Left hindlimb (tissue), 1 donor: Measurements from ENCODE around the gene DDI2.
"Not testable (repeated sequence)": the region's sequence is repeated elsewhere in the genome, so short reads cannot be mapped to it uniquely, and the experiment has no call there.

Experiments
- DNase-seq: peaks from one replicate; pipeline ENCODE4 v3.0.0-alpha.2; 2018

Gene DDI2

GRCh38 chr1:15637826-15638225 is 20.6 kb downstream of the DDI2 start:
- no peak for DNase-seq

- no peak for DNase-seq
Observed at GRCh38 chr1:15639262-15639661, 22.0 kb downstream of the DDI2 start.

- DNase-seq = no peak
Observed at GRCh38 chr1:15639931-15640330, 22.7 kb downstream of the DDI2 start.

- DNase-seq = no peak
Observed at GRCh38 chr1:15640667-15641066, 23.4 kb downstream of the DDI2 start.

GRCh38 chr1:15649937-15650336 is 32.7 kb downstream of the DDI2 start:
- no peak for DNase-seq

- no peak for DNase-seq
Observed at GRCh38 chr1:15650433-15650832, 33.2 kb downstream of the DDI2 start.

- not testable (repeated sequence) for DNase-seq
Observed at GRCh38 chr1:15652130-15652529, 34.9 kb downstream of the DDI2 start.

- DNase-seq = no peak
Observed at GRCh38 chr1:15654091-15654690, 36.9 kb downstream of the DDI2 start.

GRCh38 chr1:15656464-15656863 is 39.2 kb downstream of the DDI2 start:
- DNase-seq = no peak

- DNase-seq = no peak
Observed at GRCh38 chr1:15657021-15657420, 39.8 kb downstream of the DDI2 start.

- DNase-seq = no peak
Observed at GRCh38 chr1:15660151-15660550, 42.9 kb downstream of the DDI2 start.

GRCh38 chr1:15662477-15662876 is 45.2 kb downstream of the DDI2 start:
- DNase-seq = no peak

- DNase-seq = no peak
Observed at GRCh38 chr1:15663925-15664324, 46.7 kb downstream of the DDI2 start.

GRCh38 chr1:15667362-15667761 is 50.1 kb downstream of the DDI2 start:
- DNase-seq = no peak

GRCh38 chr1:15668089-15668754 is 51.0 kb downstream of the DDI2 start:
- no peak for DNase-seq

- no peak for DNase-seq
Observed at GRCh38 chr1:15669074-15669473, 51.8 kb downstream of the DDI2 start.

GRCh38 chr1:15669864-15670263 is 52.6 kb downstream of the DDI2 start:
- no peak for DNase-seq

GRCh38 chr1:15671430-15671829 is 54.2 kb downstream of the DDI2 start:
- DNase-seq = no peak

- no peak for DNase-seq
Observed at GRCh38 chr1:15674386-15675159, 57.3 kb downstream of the DDI2 start.

- DNase-seq = no peak
Observed at GRCh38 chr1:15676010-15676409, 58.8 kb downstream of the DDI2 start.

- no peak for DNase-seq
Observed at GRCh38 chr1:15676688-15677661, 59.7 kb downstream of the DDI2 start.

GRCh38 chr1:15678578-15678977 is 61.3 kb downstream of the DDI2 start:
- DNase-seq = no peak

- no peak for DNase-seq
Observed at GRCh38 chr1:15680131-15680530, 62.9 kb downstream of the DDI2 start.
